H9 (cell line): ENCODE data around the gene COL4A2. TPM values are rescaled to one million over a fixed set of nuclear protein-coding genes. Genes with fewer than 3 reads are reported as not detected.

Source experiments
- DNase-seq: peaks from one replicate; pipeline ENCODE4 v3.0.0-alpha.2; 2017
- H2AFZ ChIP-seq: one replicate; pipeline ENCODE4 v1.6.1; 2013; ENCODE audit warnings: mild to moderate bottlenecking, low read length, control low read depth, moderate library complexity
- H2AK5ac ChIP-seq: 2 replicates; pipeline ENCODE4 v1.6.1; 2013; ENCODE audit warnings: low read length, control low read depth, mixed read lengths; ENCODE audit not compliant: insufficient read length
- H2BK120ac ChIP-seq: one replicate; pipeline ENCODE4 v1.6.1; 2013; ENCODE audit warnings: low read depth, mild to moderate bottlenecking, low read length, control low read depth, inconsistent platforms; ENCODE audit not compliant: poor library complexity, severe bottlenecking
- H2BK12ac ChIP-seq: 2 replicates; pipeline ENCODE4 v1.6.1; 2013; ENCODE audit warnings: low read length, control low read depth, mixed read lengths, low read depth; ENCODE audit not compliant: insufficient read length
- H2BK15ac ChIP-seq: 2 replicates; pipeline ENCODE4 v1.6.1; 2013; ENCODE audit warnings: low read depth, low read length, control low read depth
- H2BK20ac ChIP-seq: one replicate; pipeline ENCODE4 v1.6.1; 2013; ENCODE audit warnings: low read depth, mild to moderate bottlenecking, low read length, control low read depth, inconsistent platforms; ENCODE audit not compliant: poor library complexity, severe bottlenecking
- H2BK5ac ChIP-seq: 2 replicates; pipeline ENCODE4 v1.6.1; 2013; ENCODE audit warnings: low read length, control low read depth, mixed read lengths; ENCODE audit not compliant: insufficient read length
- H3K14ac ChIP-seq: 2 replicates; pipeline ENCODE4 v1.6.1; 2013; ENCODE audit warnings: low read length, control low read depth; ENCODE audit not compliant: insufficient read depth
- H3K18ac ChIP-seq: 2 replicates; pipeline ENCODE4 v1.6.1; 2013; ENCODE audit warnings: low read depth, mild to moderate bottlenecking, mixed read lengths, low read length, control low read depth; ENCODE audit not compliant: insufficient read length
- H3K23ac ChIP-seq: 2 replicates; pipeline ENCODE4 v1.6.1; 2013; ENCODE audit warnings: low read length, control low read depth, mixed read lengths, low read depth; ENCODE audit not compliant: insufficient read length
- H3K23me2 ChIP-seq: 2 replicates; pipeline ENCODE4 v1.6.1; 2013; ENCODE audit warnings: low read depth, mild to moderate bottlenecking, mixed read lengths, low read length, control low read depth; ENCODE audit not compliant: insufficient read length, poor library complexity, severe bottlenecking
- H3K27ac ChIP-seq: 2 replicates; pipeline ENCODE4 v1.5.1; 2013; ENCODE audit warnings: low read length, control low read depth, mixed read lengths, low read depth; ENCODE audit not compliant: insufficient read length
- H3K27me3 ChIP-seq: 2 replicates; pipeline ENCODE4 v1.6.1; 2013; ENCODE audit warnings: low read length, control low read depth, inconsistent platforms; ENCODE audit not compliant: insufficient read depth
- H3K4ac ChIP-seq: 2 replicates; pipeline ENCODE4 v1.6.1; 2013; ENCODE audit warnings: low read depth, mild to moderate bottlenecking, control low read depth, inconsistent platforms, low read length, moderate library complexity
- H3K4me1 ChIP-seq: 2 replicates; pipeline ENCODE4 v1.6.1; 2013; ENCODE audit warnings: low read length, control low read depth, inconsistent platforms; ENCODE audit not compliant: insufficient read depth
- H3K4me2 ChIP-seq: 2 replicates; pipeline ENCODE4 v1.6.1; 2013; ENCODE audit warnings: low read length, control low read depth, mixed read lengths; ENCODE audit not compliant: insufficient read length, insufficient read depth
- H3K56ac ChIP-seq: 2 replicates; pipeline ENCODE4 v1.6.1; 2013; ENCODE audit warnings: low read depth, mild to moderate bottlenecking, mixed read lengths, low read length, control low read depth; ENCODE audit not compliant: insufficient read length
- H3K79me1 ChIP-seq: 2 replicates; pipeline ENCODE4 v1.6.1; 2013; ENCODE audit warnings: low read depth, mild to moderate bottlenecking, moderate library complexity, low read length, control low read depth, inconsistent platforms; ENCODE audit not compliant: insufficient read depth, poor library complexity, severe bottlenecking
- H3K79me2 ChIP-seq: 2 replicates; pipeline ENCODE4 v1.6.1; 2013; ENCODE audit warnings: low read length, control low read depth, inconsistent platforms; ENCODE audit not compliant: insufficient read depth
- H3K9ac ChIP-seq: 2 replicates; pipeline ENCODE4 v1.6.1; 2013; ENCODE audit warnings: low read length, control low read depth, mixed read lengths; ENCODE audit not compliant: insufficient read length; ENCODE audit errors: extremely low read depth
- H3K9me3 ChIP-seq: one replicate; pipeline ENCODE4 v1.6.1; 2013; ENCODE audit warnings: low read depth, low read length, inconsistent platforms; ENCODE audit not compliant: control insufficient read depth
- H3T11ph ChIP-seq: one replicate; pipeline ENCODE4 v1.6.1; 2013; ENCODE audit warnings: mild to moderate bottlenecking, low read length, control low read depth, inconsistent platforms
- H4K20me1 ChIP-seq: one replicate; pipeline ENCODE4 v1.6.1; 2013; ENCODE audit not compliant: control insufficient read depth, insufficient read length, insufficient read depth
- H4K5ac ChIP-seq: 2 replicates; pipeline ENCODE4 v1.6.1; 2013; ENCODE audit warnings: low read depth, mild to moderate bottlenecking, mixed read lengths, low read length, control low read depth; ENCODE audit not compliant: insufficient read length
- H4K8ac ChIP-seq: replicated peaks from 2 replicates; pipeline ENCODE4 v1.6.1; 2013; ENCODE audit warnings: low read length, control low read depth, mixed read lengths, low read depth; ENCODE audit not compliant: insufficient read length
- H4K91ac ChIP-seq: 2 replicates; pipeline ENCODE4 v1.6.1; 2013; ENCODE audit warnings: low read depth, mild to moderate bottlenecking, moderate library complexity, mixed read lengths, low read length, control low read depth; ENCODE audit not compliant: insufficient read length
- H3K27ac Mint-ChIP-seq, 3 experiments: 2 replicates in 2 of 3; 3 replicates in 1 of 3; pipeline ENCODE4 v1.8.0; 2020 to 2021; ENCODE audit warnings: mixed read lengths in 3 of 3, mild to moderate bottlenecking in 1 of 3, moderate library complexity in 1 of 3
- H3K27me3 Mint-ChIP-seq: 2 replicates; pipeline ENCODE4 v1.8.0; 2021; ENCODE audit warnings: low read depth, mild to moderate bottlenecking, moderate library complexity, mixed read lengths
- H3K36me3 Mint-ChIP-seq, 3 experiments: 2 replicates in 2 of 3; 3 replicates in 1 of 3; pipeline ENCODE4 v1.8.0; 2020 to 2021; ENCODE audit warnings: low read depth in 3 of 3, mixed read lengths in 3 of 3; ENCODE audit not compliant: insufficient read depth in 1 of 3
- H3K4me1 Mint-ChIP-seq, 2 experiments: 2 replicates each; pipeline ENCODE4 v1.8.0; 2020; ENCODE audit warnings: mixed read lengths in 2 of 2
- H3K4me3 Mint-ChIP-seq, 2 experiments: 2 replicates in 1 of 2; 3 replicates in 1 of 2; pipeline ENCODE4 v1.8.0; 2020 to 2021; ENCODE audit warnings: mild to moderate bottlenecking in 2 of 2, mixed read lengths in 2 of 2, moderate library complexity in 1 of 2
- H3K9me3 Mint-ChIP-seq, 2 experiments: 2 replicates in 1 of 2; 3 replicates in 1 of 2; pipeline ENCODE4 v1.8.0; 2020; ENCODE audit warnings: mild to moderate bottlenecking in 2 of 2, mixed read lengths in 2 of 2, moderate library complexity in 1 of 2
- CTCF ChIP-seq: fragments of 200-600 bp; sonication (generic); conservative IDR thresholded peaks from 3 replicates; pipeline ENCODE4 v1.8.0; 2021; ENCODE audit warnings: antibody characterized with exemption, mild to moderate bottlenecking
- WGBS: extraction: QIAGEN DNeasy Blood & Tissue Kit; methylation state at CpG from one replicate; pipeline ENCODE4 v1.1.7; 2013; ENCODE audit warnings: missing lambda C conversion rate, low lambda C conversion rate, mixed read lengths; ENCODE audit not compliant: insufficient read length; ENCODE audit errors: extremely low coverage; 5-methylcytosine and 5-hydroxymethylcytosine counted together
- total RNA-seq: library from RNA; stranded (reverse); gene quantifications from 2 replicates; pipeline ENCODE4 v1.2.1, GENCODE V29; 2021

The COL4A2 gene
- total RNA-seq, 1 experiment from 2014 or later = 76.5 TPM

DNA sequence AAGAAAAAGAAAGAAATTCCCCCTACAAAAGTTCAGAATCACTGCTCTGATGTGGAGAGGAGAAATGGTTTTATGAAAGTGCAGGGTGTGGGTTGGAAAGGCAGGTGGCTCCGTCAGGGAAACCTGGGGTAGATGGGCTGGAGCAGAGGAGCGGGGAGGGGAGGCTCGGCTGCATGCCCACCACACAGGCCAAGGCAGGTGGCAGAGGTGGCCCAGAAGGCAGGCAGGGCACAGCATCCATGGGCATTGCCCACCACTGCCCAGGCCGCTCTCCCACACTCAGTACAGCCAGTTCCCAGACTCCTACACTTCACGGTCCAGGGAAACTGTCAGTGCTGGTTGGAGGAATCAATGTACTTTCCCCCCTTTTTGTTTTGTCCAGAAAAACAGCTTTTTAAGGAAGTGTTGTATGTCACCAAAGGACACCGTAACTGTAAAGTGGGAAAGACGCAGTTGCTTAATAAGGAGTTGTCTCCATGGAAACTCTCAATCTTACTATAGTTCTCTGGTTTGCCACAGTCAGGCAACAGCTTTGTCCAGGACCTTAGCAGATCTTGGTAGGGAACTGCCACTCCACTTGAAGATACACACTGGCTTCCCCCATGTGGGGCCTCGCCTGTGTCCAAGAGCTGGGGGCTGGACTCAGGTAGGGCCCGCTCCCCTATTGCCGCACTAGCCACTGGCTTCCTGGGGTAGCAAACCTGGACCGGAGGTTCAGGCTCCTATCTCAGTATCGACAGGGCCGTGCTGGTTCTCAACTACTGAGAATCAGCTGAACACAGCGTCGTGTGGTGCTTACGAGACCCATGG lies 171.5 kb downstream of the COL4A2 start:
- no peak overlapping the region for H3K4me2 ChIP-seq
- no peak for TF ChIP-seq CTCF
- peak overlapping the region; percentile 49 to 94 (median 82); a peak in 6 of 7 replicates for H3K27ac Mint-ChIP-seq
- no peaks in the 10 kb centered on the region for H3K9me3 Mint-ChIP-seq
- peaks cover 6 to 7% of the 10 kb centered on the region in 2 experiments for H3K4me1 Mint-ChIP-seq
- no peak overlapping the region for H3K4me3 Mint-ChIP-seq
- no peak overlapping the region for H2BK12ac ChIP-seq
- WGBS = no CpG with 5 or more reads among the region's 16 CpGs
- no peaks in the 10 kb centered on the region for H3K9me3 ChIP-seq
- H2BK5ac ChIP-seq = no peak overlapping the region
- H2BK120ac ChIP-seq = no peak overlapping the region
- H3K56ac ChIP-seq = no peak overlapping the region
- H3K36me3 Mint-ChIP-seq = peaks cover 20 to 50% (median 40%) of the 10 kb centered on the region in 3 experiments
- no peak overlapping the region for H3K18ac ChIP-seq
- H3K4me1 ChIP-seq = no peaks in the 10 kb centered on the region
- peak overlapping the region; percentile 30 for H4K91ac ChIP-seq
- H3K27me3 Mint-ChIP-seq = no peaks in the 10 kb centered on the region
- H2BK15ac ChIP-seq = no peak overlapping the region
- no peaks in the 10 kb centered on the region for H3K79me2 ChIP-seq
- H4K20me1 ChIP-seq = no peaks in the 10 kb centered on the region
- H3K9ac ChIP-seq = no peak overlapping the region
- H3K23ac ChIP-seq = no peak overlapping the region
- H3T11ph ChIP-seq = no peak overlapping the region
- no peak overlapping the region for H4K8ac ChIP-seq
- no peak overlapping the region for H3K4ac ChIP-seq
- no peak overlapping the region for H2AK5ac ChIP-seq
- H3K27me3 ChIP-seq = no peaks in the 10 kb centered on the region
- no peaks in the 10 kb centered on the region for H3K23me2 ChIP-seq
- no peak overlapping the region for H4K5ac ChIP-seq
- DNase-seq = no peak
- H2AFZ ChIP-seq = no peak overlapping the region
- no peak overlapping the region for H3K27ac ChIP-seq
- H2BK20ac ChIP-seq = no peak overlapping the region
- no peak overlapping the region; the same call in 1 of the 2 replicates for H3K14ac ChIP-seq
- no peaks in the 10 kb centered on the region for H3K79me1 ChIP-seq
